ENCODE results near the gene STARD3. TPM values are rescaled to one million over a fixed set of nuclear protein-coding genes. Genes with fewer than 3 reads are reported as not detected.
"Not testable (repeated sequence)": the region's sequence is repeated elsewhere in the genome, so short reads cannot be mapped to it uniquely, and the experiment has no call there.

Gene STARD3
- total and polyA plus RNA-seq, 4 donors, result 27.4 to 79.7 (median 64.8) TPM

DNA sequence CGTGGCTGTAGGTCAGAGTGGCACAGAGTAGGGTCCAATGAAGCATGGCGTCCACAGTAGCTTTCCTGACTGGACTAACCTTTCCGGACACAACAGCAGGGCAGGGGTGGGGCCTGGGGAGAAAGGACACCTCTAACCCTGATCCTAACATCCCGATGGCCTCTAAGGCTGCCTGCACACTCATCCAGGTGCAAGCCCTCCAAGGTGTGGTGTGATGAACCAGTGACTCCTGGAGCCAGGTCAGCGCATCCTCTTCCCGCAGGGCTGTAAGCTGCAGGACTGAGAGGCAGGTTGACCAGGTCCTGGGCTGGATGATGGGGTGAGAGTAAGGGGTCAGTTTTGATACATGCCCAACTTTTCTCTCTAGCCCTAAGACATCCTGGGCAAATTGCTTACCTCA is 59.8 kb downstream of the STARD3 start:
- H3K27ac ChIP-seq (ENCODE audit: low read depth in 1 of 2, low read length in 1 of 2), result no peak overlapping the region
- H3K27me3 ChIP-seq (ENCODE audit: control insufficient read depth in 3 of 3, insufficient read depth in 3 of 3, low read length in 2 of 3), result no peaks in the 10 kb centered on the region
- ATAC-seq (ENCODE audit: insufficient read depth, low FRiP score) (no peak), DNase-seq (no peak)
- no peak overlapping the region for H3K9ac ChIP-seq (ENCODE audit: insufficient read depth in 1 of 2, low read length in 2 of 2)
- peaks cover 0 to 1% (median 0%) of the 10 kb centered on the region in 4 donors for H3K36me3 ChIP-seq (ENCODE audit: control insufficient read depth in 4 of 4, insufficient read depth in 4 of 4, low read length in 4 of 4)
- peaks cover 0 to 1% (median 0%) of the 10 kb centered on the region in 4 donors for H3K9me3 ChIP-seq (ENCODE audit: control insufficient read depth in 4 of 4, insufficient read depth in 3 of 4, low read length in 3 of 4)
- H3K4me1 ChIP-seq (ENCODE audit: control insufficient read depth in 5 of 5, insufficient read depth in 5 of 5, low read length in 5 of 5), result peaks cover 0 to 11% (median 8%) of the 10 kb centered on the region in 5 donors
- H3K4me3 ChIP-seq, result no peak overlapping the region
- TF ChIP-seq, protein P1, sequence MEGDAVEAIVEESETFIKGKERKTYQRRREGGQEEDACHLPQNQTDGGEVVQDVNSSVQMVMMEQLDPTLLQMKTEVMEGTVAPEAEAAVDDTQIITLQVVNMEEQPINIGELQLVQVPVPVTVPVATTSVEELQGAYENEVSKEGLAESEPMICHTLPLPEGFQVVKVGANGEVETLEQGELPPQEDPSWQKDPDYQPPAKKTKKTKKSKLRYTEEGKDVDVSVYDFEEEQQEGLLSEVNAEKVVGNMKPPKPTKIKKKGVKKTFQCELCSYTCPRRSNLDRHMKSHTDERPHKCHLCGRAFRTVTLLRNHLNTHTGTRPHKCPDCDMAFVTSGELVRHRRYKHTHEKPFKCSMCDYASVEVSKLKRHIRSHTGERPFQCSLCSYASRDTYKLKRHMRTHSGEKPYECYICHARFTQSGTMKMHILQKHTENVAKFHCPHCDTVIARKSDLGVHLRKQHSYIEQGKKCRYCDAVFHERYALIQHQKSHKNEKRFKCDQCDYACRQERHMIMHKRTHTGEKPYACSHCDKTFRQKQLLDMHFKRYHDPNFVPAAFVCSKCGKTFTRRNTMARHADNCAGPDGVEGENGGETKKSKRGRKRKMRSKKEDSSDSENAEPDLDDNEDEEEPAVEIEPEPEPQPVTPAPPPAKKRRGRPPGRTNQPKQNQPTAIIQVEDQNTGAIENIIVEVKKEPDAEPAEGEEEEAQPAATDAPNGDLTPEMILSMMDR (IDR thresholded peaks at IDR 0.05; ENCODE audit: control extremely low read depth, extremely low read depth), result no peak
- WGBS, 2 donors, result 89 to 92% methylated on average over 6 of the region's 6 CpGs

DNA sequence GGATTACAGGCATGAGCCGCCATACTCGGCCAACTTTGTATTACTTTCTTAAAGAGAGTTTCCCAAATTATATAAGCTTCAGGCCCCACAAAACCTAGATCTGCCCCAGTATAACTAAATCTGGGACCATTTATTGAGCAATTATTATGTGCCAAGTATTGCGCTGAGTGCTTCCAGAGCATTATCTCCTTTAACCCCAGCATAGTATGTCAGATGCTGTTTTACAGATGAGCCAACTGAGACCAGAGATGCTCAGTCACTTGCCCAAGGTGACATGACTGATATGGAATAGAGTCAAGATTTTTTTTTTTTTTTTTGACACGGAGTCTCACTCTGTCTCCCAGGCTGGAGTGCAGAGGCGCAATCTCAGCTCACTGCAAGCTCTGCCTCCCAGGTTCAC is 61.0 kb downstream of the STARD3 start:
- no peaks in the 10 kb centered on the region for H3K27me3 ChIP-seq (ENCODE audit: control insufficient read depth in 3 of 3, insufficient read depth in 3 of 3, low read length in 2 of 3)

DNA sequence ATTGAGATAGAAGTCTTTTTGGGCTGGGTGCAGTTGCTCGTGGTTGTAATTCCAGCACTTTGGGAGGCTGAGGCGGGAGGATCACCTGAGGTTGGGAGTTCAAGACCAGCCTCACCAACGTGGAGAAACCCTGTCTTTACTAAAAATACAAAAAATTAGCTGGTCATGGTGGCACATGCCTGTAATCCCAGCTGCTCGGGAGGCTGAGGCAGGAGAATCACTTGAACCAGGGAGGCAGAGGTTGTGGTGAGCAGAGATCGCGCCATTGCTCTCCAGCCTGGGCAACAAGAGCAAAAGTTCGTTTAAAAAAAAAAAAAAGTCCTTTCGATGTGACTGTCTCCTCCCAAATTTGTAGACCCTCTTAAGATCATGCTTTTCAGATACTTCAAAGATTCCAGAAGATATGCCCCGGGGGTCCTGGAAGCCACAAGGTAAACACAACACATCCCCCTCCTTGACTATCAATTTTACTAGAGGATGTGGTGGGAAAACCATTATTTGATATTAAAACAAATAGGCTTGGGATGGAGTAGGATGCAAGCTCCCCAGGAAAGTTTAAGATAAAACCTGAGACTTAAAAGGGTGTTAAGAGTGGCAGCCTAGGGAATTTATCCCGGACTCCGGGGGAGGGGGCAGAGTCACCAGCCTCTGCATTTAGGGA is 62.3 kb downstream of the STARD3 start:
- Histone ChIP-seq H3K4me1 (ENCODE audit: control insufficient read depth in 5 of 5, insufficient read depth in 5 of 5, low read length in 5 of 5) (peaks cover 3 to 30% (median 12%) of the 10 kb centered on the region in 5 donors), H3K27ac (ENCODE audit: low read depth in 1 of 2, low read length in 1 of 2) (peak overlapping the region; percentile 18 to 94), H3K4me3 (peak overlapping the region; percentile 76), H3K9ac (ENCODE audit: insufficient read depth in 1 of 2, low read length in 2 of 2) (peak overlapping the region; percentile 73 to 84)
- H3K9me3 ChIP-seq (ENCODE audit: control insufficient read depth in 4 of 4, insufficient read depth in 3 of 4, low read length in 3 of 4); ATAC-seq (ENCODE audit: insufficient read depth, low FRiP score); H3K36me3 ChIP-seq (ENCODE audit: control insufficient read depth in 4 of 4, insufficient read depth in 4 of 4, low read length in 4 of 4); DNase-seq; H3K27me3 ChIP-seq (ENCODE audit: control insufficient read depth in 3 of 3, insufficient read depth in 3 of 3, low read length in 2 of 3): not testable (repeated sequence)
- 52 to 61% methylated on average over 11 of the region's 11 CpGs for WGBS, 2 donors

More for the DNA sequence above, 61.0 kb downstream of the STARD3 start:
- TF ChIP-seq, protein P1 (IDR thresholded peaks at IDR 0.05; ENCODE audit: control extremely low read depth, extremely low read depth), result no peak
- H3K27ac ChIP-seq (ENCODE audit: low read depth in 1 of 2, low read length in 1 of 2), result no peak overlapping the region
- H3K4me3 ChIP-seq, result no peak overlapping the region
- DNase-seq (no peak), ATAC-seq (ENCODE audit: insufficient read depth, low FRiP score) (no peak)
- H3K4me1 ChIP-seq (ENCODE audit: control insufficient read depth in 5 of 5, insufficient read depth in 5 of 5, low read length in 5 of 5), result peaks cover under 1 to 22% (median 11%) of the 10 kb centered on the region in 5 donors
- peaks cover 0 to 4% (median under 1%) of the 10 kb centered on the region in 4 donors for H3K36me3 ChIP-seq (ENCODE audit: control insufficient read depth in 4 of 4, insufficient read depth in 4 of 4, low read length in 4 of 4)
- peaks cover 0 to 1% (median 0%) of the 10 kb centered on the region in 4 donors for H3K9me3 ChIP-seq (ENCODE audit: control insufficient read depth in 4 of 4, insufficient read depth in 3 of 4, low read length in 3 of 4)
- H3K9ac ChIP-seq (ENCODE audit: insufficient read depth in 1 of 2, low read length in 2 of 2), result no peak overlapping the region
- WGBS, 2 donors, result 94 to 95% methylated on average over 5 of the region's 5 CpGs

DNA sequence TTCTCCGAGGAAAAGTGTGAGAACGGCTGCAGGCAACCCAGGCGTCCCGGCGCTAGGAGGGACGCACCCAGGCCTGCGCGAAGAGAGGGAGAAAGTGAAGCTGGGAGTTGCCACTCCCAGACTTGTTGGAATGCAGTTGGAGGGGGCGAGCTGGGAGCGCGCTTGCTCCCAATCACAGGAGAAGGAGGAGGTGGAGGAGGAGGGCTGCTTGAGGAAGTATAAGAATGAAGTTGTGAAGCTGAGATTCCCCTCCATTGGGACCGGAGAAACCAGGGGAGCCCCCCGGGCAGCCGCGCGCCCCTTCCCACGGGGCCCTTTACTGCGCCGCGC is 62.8 kb downstream of the STARD3 start, which contains the start of gene ERBB2:
Gene ERBB2, plus strand, starts transcription at position 247 of the 330 bp plus-strand sequence. CDS start 175 bp downstream, outside the sequence.
- Histone ChIP-seq H3K4me1 (ENCODE audit: control insufficient read depth in 5 of 5, insufficient read depth in 5 of 5, low read length in 5 of 5) (peaks cover 3 to 32% (median 12%) of the 10 kb centered on the region in 5 donors), H3K36me3 (ENCODE audit: control insufficient read depth in 4 of 4, insufficient read depth in 4 of 4, low read length in 4 of 4) (peaks cover 0 to 4% (median 2%) of the 10 kb centered on the region in 4 donors), H3K27ac (ENCODE audit: low read depth in 1 of 2, low read length in 1 of 2) (peak within 1 kb of the TSS; percentile 88 to 94), H3K27me3 (ENCODE audit: control insufficient read depth in 3 of 3, insufficient read depth in 3 of 3, low read length in 2 of 3) (no peaks in the 10 kb centered on the region), H3K9me3 (ENCODE audit: control insufficient read depth in 4 of 4, insufficient read depth in 3 of 4, low read length in 3 of 4) (peaks cover 0 to 1% (median 0%) of the 10 kb centered on the region in 4 donors), H3K4me3 (peak within 1 kb of the TSS; percentile 76), H3K9ac (ENCODE audit: insufficient read depth in 1 of 2, low read length in 2 of 2) (peak within 1 kb of the TSS; percentile 73 to 84)
- 5 to 15% methylated on average over 11 to 20 of the region's 20 CpGs for WGBS, 2 donors
- DNase-seq, result peak; percentile 88 to 94 (median 91)
- TF ChIP-seq, protein P1 (IDR thresholded peaks at IDR 0.05; ENCODE audit: control extremely low read depth, extremely low read depth), result no peak
- ATAC-seq (ENCODE audit: insufficient read depth, low FRiP score), result peak; percentile 89

Measured in lung (tissue), 12 donors.